ENCODE results near the gene ERFE. TPM values are rescaled to one million over a fixed set of nuclear protein-coding genes. Genes with fewer than 3 reads are reported as not detected.

The ERFE gene
- total and polyA plus RNA-seq, 9 of the 15 experiments (the other 6 are each of a cell fraction or from before 2014, with no cell fraction given), result 0.55 to 8.2 (median 3.7) TPM

DNA sequence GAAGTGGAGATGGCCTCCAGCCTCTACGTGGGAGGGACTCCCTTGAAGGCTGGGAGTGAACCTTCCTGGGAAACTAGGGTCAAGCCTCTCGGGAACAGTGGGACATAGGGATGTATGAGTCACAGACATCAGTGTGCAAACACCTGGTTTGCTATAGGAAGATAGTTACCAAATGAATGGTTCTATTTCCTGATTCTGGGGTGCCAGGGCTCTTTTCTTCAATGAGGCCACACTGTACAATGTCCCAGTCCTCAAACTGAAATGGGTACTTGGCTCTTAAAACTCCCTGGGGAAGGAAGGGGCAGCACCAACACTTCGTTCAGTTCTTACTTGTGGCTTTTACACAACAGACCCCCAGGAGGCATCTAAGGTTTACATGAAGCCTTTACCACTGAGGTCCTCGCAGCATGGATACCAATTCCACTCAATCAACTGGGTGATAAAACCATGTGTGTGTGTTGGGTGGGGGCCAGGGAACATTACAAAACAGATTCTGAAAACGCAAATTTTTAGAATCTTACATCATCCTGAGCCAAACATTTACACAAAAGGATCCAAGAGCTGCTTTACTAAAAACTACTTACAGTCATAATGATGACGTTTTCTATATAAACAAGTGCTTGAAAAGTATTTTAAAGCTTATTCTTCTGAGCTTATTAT is 10.4 kb downstream of the ERFE start (continued):
- TF ChIP-seq, protein P1, sequence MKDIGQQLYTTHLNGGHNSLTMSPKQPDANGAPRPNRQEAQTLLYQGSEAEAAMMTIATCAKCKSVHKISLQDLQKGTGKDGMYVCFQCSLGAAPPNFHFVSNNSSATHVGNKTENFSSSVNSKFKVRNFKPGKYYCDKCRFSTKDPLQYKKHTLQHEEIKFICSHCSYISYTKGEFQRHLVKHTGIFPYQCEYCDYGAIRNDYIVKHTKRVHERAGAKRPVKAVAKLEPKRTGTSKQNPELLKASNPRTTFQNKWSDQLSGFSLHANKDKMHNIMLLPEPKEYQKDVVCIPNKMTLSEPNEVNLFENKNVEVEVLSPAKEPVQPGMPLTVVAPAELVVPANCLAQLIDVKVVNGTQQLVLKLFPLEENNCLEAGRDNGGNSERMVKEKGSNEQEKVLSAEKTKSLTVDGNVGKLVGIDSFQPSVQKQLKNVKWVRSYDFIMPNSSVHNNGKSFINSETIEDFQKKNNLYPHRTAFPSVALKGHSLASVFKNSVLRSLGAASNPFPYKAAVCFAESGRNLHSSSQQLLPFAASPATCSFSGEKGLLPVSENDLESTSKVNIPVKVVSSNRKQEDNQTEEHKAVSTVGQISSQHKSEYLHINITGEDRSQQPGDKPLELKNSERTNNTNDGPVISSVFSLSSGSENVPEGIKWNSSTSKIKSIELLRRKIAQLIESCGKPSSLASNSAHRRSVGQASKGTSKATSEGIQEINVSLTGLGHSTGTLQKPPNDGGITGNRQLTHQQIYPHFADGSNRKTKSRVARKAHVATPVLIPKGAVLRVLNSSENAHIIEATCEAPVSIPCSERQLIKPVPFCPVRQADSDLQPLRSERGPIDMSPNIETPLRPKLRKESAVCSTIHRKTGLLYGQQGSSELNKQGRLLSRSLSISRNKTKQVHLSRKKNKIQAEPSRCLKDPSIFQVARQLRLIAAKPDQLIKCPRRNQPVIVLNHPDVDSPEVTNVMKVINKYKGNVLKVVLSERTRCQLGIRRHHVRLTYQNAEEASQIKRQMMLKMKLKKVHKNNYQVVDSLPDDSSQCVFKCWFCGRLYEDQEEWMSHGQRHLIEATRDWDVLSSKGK (CRISPR knock-in tag; IDR thresholded peaks at IDR 0.05), result no peak
- TF ChIP-seq, protein P2, sequence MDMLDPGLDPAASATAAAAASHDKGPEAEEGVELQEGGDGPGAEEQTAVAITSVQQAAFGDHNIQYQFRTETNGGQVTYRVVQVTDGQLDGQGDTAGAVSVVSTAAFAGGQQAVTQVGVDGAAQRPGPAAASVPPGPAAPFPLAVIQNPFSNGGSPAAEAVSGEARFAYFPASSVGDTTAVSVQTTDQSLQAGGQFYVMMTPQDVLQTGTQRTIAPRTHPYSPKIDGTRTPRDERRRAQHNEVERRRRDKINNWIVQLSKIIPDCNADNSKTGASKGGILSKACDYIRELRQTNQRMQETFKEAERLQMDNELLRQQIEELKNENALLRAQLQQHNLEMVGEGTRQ (CRISPR knock-in tag; IDR thresholded peaks at IDR 0.05), result no peak
- TF ChIP-seq NCOR1 (IDR thresholded peaks at IDR 0.05) (no peak), MAFK (IDR thresholded peaks at IDR 0.05; ENCODE audit: low read length) (no peak), ARHGAP35 (IDR thresholded peaks at IDR 0.05; ENCODE audit: partially characterized antibody) (no peak), ELF1 (tag; IDR thresholded peaks at IDR 0.05) (no peak), IRF2 (CRISPR knock-in tag; IDR thresholded peaks at IDR 0.05) (no peak), CBFA2T3 (IDR thresholded peaks at IDR 0.05) (no peak), ZFP36 (IDR thresholded peaks at IDR 0.05; ENCODE audit: low read depth, low read length, partially characterized antibody) (no peak), HSF4 (CRISPR knock-in tag; IDR thresholded peaks at IDR 0.05; ENCODE audit: borderline replicate concordance) (no peak), ZNF354B (CRISPR knock-in tag; IDR thresholded peaks at IDR 0.05) (no peak), CBX2 (IDR thresholded peaks at IDR 0.05; ENCODE audit: insufficient read depth, low read length, poor library complexity, severe bottlenecking) (no peak), KDM4B (IDR thresholded peaks at IDR 0.05; ENCODE audit: borderline replicate concordance in 2 of 2, low read depth in 1 of 2) (no peak), CBX3 (IDR thresholded peaks at IDR 0.05; ENCODE audit: borderline replicate concordance in 1 of 2, low read length in 2 of 2) (no peak), C11orf30 (IDR thresholded peaks at IDR 0.05; ENCODE audit: low read depth) (no peak)
- TF ChIP-seq, protein P3, sequence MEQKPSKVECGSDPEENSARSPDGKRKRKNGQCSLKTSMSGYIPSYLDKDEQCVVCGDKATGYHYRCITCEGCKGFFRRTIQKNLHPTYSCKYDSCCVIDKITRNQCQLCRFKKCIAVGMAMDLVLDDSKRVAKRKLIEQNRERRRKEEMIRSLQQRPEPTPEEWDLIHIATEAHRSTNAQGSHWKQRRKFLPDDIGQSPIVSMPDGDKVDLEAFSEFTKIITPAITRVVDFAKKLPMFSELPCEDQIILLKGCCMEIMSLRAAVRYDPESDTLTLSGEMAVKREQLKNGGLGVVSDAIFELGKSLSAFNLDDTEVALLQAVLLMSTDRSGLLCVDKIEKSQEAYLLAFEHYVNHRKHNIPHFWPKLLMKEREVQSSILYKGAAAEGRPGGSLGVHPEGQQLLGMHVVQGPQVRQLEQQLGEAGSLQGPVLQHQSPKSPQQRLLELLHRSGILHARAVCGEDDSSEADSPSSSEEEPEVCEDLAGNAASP (IDR thresholded peaks at IDR 0.05), result no peak
- TF ChIP-seq, protein P4, sequence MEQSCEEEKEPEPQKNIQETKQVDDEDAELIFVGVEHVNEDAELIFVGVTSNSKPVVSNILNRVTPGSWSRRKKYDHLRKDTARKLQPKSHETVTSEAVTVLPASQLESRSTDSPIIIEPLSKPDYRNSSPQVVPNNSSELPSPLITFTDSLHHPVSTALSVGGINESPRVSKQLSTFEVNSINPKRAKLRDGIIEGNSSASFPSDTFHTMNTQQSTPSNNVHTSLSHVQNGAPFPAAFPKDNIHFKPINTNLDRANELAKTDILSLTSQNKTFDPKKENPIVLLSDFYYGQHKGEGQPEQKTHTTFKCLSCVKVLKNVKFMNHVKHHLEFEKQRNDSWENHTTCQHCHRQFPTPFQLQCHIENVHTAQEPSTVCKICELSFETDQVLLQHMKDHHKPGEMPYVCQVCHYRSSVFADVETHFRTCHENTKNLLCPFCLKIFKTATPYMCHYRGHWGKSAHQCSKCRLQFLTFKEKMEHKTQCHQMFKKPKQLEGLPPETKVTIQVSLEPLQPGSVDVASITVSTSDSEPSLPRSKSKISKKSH (CRISPR knock-in tag; IDR thresholded peaks at IDR 0.05), result no peak
- TF ChIP-seq, protein P5, sequence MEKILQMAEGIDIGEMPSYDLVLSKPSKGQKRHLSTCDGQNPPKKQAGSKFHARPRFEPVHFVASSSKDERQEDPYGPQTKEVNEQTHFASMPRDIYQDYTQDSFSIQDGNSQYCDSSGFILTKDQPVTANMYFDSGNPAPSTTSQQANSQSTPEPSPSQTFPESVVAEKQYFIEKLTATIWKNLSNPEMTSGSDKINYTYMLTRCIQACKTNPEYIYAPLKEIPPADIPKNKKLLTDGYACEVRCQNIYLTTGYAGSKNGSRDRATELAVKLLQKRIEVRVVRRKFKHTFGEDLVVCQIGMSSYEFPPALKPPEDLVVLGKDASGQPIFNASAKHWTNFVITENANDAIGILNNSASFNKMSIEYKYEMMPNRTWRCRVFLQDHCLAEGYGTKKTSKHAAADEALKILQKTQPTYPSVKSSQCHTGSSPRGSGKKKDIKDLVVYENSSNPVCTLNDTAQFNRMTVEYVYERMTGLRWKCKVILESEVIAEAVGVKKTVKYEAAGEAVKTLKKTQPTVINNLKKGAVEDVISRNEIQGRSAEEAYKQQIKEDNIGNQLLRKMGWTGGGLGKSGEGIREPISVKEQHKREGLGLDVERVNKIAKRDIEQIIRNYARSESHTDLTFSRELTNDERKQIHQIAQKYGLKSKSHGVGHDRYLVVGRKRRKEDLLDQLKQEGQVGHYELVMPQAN (IDR thresholded peaks at IDR 0.05; ENCODE audit: borderline replicate concordance), result no peak
- TF ChIP-seq, protein P6, sequence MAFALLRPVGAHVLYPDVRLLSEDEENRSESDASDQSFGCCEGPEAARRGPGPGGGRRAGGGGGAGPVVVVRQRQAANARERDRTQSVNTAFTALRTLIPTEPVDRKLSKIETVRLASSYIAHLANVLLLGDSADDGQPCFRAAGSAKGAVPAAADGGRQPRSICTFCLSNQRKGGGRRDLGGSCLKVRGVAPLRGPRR (CRISPR knock-in tag; IDR thresholded peaks at IDR 0.05), result no peak

All from K562 (cell line).